ENCODE measurements around the gene MAP2K5. TPM values are rescaled to one million over a fixed set of nuclear protein-coding genes. Genes with fewer than 3 reads are reported as not detected.

Gene MAP2K5
- total RNA-seq, 1 donor from 2014 or later: 8.0 TPM

GRCh38 chr15:67812241-67812644 is 269.7 kb downstream of the MAP2K5 start:
- no peak for DNase-seq (ENCODE audit: low read depth)
- peaks cover 24% of the 10 kb centered on the region for H3K27me3 ChIP-seq (ENCODE audit: control insufficient read depth, insufficient read depth, low read length)
- TF ChIP-seq CTCF (IDR thresholded peaks at IDR 0.05; ENCODE audit: insufficient read depth, low read length, poor library complexity, severe bottlenecking): no peak
- no peak overlapping the region for H3K4me3 ChIP-seq (ENCODE audit: low read depth, low read length)
- H3K36me3 ChIP-seq (ENCODE audit: control insufficient read depth, insufficient read depth, low read length): no peaks in the 10 kb centered on the region

DNA sequence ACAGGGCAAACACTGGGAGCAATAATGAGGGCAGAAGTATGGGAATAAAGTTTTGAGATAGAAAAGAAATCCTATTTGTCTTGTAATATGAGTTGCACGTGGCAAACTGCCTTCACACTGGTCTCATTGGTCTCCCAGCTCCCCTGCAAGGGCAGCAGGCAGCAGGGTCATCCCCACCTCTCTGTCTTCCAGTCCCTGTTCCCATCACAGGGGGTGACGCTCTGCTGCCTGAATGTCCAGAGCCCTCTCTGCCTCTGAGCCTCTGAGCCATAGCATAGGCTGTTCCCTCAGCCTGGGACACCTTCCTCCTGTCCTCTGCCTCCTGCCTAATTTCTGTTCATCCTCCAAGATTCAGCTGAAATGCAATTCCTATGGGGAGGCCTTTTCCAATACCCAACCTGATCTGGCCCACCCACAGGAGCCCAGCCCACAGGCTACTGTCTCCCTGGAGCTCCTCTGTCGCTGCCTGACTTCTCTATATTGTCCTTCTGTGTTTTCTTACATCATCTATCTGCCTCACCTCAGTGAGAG is 270.7 kb downstream of the MAP2K5 start:
- no peak overlapping the region for H3K4me3 ChIP-seq (ENCODE audit: low read depth, low read length)

DNA sequence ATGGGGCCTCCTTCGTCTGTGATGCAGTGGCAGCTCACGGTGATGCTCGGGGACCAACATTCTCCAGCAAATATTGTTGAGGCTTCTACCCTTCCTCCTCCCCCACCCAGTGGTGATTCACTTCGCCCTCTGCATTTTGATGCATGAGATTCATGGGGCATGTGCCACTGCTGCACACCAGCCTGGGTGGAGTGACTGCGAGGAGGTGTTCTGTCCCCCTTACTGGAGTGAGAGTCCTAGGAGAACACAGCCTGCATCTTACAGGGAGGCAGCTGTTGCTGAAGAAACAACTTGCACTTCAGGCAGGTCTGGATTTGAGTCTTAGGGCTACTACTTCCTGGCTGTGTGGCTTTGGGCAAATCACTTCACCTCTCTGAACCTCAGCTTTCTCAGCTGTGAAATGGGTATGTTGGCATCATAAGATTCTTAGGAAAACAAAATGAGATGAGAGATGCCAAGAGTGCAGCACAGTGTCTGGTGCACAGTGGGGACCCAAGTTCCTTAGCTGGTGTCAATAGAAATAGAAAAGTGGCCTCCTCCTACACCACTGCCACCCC is 272.6 kb downstream of the MAP2K5 start:
- Histone ChIP-seq H3K27me3 (ENCODE audit: control insufficient read depth, insufficient read depth, low read length) (peaks cover 50% of the 10 kb centered on the region), H3K4me3 (ENCODE audit: low read depth, low read length) (no peak overlapping the region), H3K36me3 (ENCODE audit: control insufficient read depth, insufficient read depth, low read length) (no peaks in the 10 kb centered on the region)
- TF ChIP-seq CTCF (IDR thresholded peaks at IDR 0.05; ENCODE audit: insufficient read depth, low read length, poor library complexity, severe bottlenecking): no peak
- no peak for DNase-seq (ENCODE audit: low read depth)

More for the DNA sequence above, 270.7 kb downstream of the MAP2K5 start:
- Histone ChIP-seq H3K36me3 (ENCODE audit: control insufficient read depth, insufficient read depth, low read length) (no peaks in the 10 kb centered on the region), H3K27me3 (ENCODE audit: control insufficient read depth, insufficient read depth, low read length) (peaks cover 32% of the 10 kb centered on the region)
- TF ChIP-seq CTCF (IDR thresholded peaks at IDR 0.05; ENCODE audit: insufficient read depth, low read length, poor library complexity, severe bottlenecking): no peak
- no peak for DNase-seq (ENCODE audit: low read depth)

DNA sequence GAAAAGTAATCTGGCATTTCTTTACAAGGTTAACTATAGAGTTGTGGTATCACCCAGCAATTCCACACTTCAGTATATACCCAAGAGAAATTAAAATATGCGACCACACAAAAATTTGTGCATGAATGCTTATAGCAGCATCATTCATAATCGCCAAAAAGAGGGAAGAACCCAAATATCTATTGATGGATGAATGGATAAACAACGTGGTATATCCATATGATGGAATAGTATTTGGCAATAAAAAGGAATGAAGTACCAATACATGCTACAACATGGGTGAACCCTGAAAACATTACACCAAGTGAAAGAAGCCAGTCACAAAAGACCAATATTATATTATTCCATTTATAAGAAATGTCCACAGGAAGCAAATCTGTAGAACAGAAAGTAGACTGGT is 274.2 kb downstream of the MAP2K5 start:
- no peak for TF ChIP-seq CTCF (IDR thresholded peaks at IDR 0.05; ENCODE audit: insufficient read depth, low read length, poor library complexity, severe bottlenecking)
- no peak overlapping the region for H3K4me3 ChIP-seq (ENCODE audit: low read depth, low read length)
- no peaks in the 10 kb centered on the region for H3K36me3 ChIP-seq (ENCODE audit: control insufficient read depth, insufficient read depth, low read length)
- peaks cover 65% of the 10 kb centered on the region for H3K27me3 ChIP-seq (ENCODE audit: control insufficient read depth, insufficient read depth, low read length)
- DNase-seq (ENCODE audit: low read depth): no peak

GRCh38 chr15:67818464-67818863 is 276.0 kb downstream of the MAP2K5 start:
- DNase-seq (ENCODE audit: low read depth): no peak
- no peak overlapping the region for H3K4me3 ChIP-seq (ENCODE audit: low read depth, low read length)
- H3K27me3 ChIP-seq (ENCODE audit: control insufficient read depth, insufficient read depth, low read length): peaks cover 66% of the 10 kb centered on the region
- no peaks in the 10 kb centered on the region for H3K36me3 ChIP-seq (ENCODE audit: control insufficient read depth, insufficient read depth, low read length)
- no peak for TF ChIP-seq CTCF (IDR thresholded peaks at IDR 0.05; ENCODE audit: insufficient read depth, low read length, poor library complexity, severe bottlenecking)

DNA sequence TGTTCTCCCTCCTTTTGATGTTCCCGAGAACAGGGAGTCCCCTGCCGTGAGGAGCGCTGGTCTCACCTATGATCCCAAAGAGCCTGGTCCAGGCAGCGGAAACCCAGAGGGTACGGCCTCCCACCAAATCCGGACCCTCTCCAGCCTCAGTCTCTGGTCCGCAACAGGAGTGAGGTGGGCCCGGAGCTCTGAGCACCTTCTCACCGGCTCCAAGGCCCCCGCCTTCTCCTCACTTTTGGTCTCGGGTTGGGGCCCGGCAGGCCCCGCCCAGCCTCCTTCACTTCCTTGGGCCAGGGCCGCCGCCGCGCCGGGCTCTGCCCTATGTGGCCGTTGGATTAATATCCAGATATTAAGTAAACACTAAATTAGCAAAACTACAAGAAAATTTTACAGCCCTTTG is 277.1 kb downstream of the MAP2K5 start:
- TF ChIP-seq CTCF (IDR thresholded peaks at IDR 0.05; ENCODE audit: insufficient read depth, low read length, poor library complexity, severe bottlenecking): no peak
- Histone ChIP-seq H3K4me3 (ENCODE audit: low read depth, low read length) (no peak overlapping the region), H3K27me3 (ENCODE audit: control insufficient read depth, insufficient read depth, low read length) (peaks cover 74% of the 10 kb centered on the region), H3K36me3 (ENCODE audit: control insufficient read depth, insufficient read depth, low read length) (no peaks in the 10 kb centered on the region)
- DNase-seq (ENCODE audit: low read depth): no peak

All from kidney epithelial cell (primary cell).